ENCODE measurements around the gene NECTIN3.
A peak's percentile ranks its signal among the peaks of the same experiment; 100 is the strongest.

The NECTIN3 gene

GRCh38 chr3:111071257-111072030 is at the start of gene NECTIN3:
TSS of gene NECTIN3 (plus strand) at chr3:111071816. CDS start at chr3:111072018, 202 bp downstream.
- peak; percentile 43 for DNase-seq

- no peak for DNase-seq
Measured at GRCh38 chr3:111027868-111028267, 43.7 kb upstream of the NECTIN3 start.

GRCh38 chr3:111031538-111031937 is 40.1 kb upstream of the NECTIN3 start:
- no peak for DNase-seq

- DNase-seq = no peak
Measured at GRCh38 chr3:111032677-111033076, 38.9 kb upstream of the NECTIN3 start.

GRCh38 chr3:111033470-111034050 is 38.1 kb upstream of the NECTIN3 start:
- no peak for DNase-seq

- DNase-seq = no peak
Measured at GRCh38 chr3:111035316-111035715, 36.3 kb upstream of the NECTIN3 start.

GRCh38 chr3:111035902-111036301 is 35.7 kb upstream of the NECTIN3 start:
- no peak for DNase-seq

- no peak for DNase-seq
Measured at GRCh38 chr3:111040959-111041358, 30.7 kb upstream of the NECTIN3 start.

- no peak for DNase-seq
Measured at GRCh38 chr3:111045564-111045963, 26.1 kb upstream of the NECTIN3 start.

GRCh38 chr3:111047042-111047441 is 24.6 kb upstream of the NECTIN3 start:
- no peak for DNase-seq

- DNase-seq = no peak
Measured at GRCh38 chr3:111047812-111048435, 23.7 kb upstream of the NECTIN3 start.

- DNase-seq = no peak
Measured at GRCh38 chr3:111051354-111051753, 20.3 kb upstream of the NECTIN3 start.

GRCh38 chr3:111068574-111068973 is 3.0 kb upstream of the NECTIN3 start:
- DNase-seq = no peak

GRCh38 chr3:111069974-111070771 is 1.4 kb upstream of the NECTIN3 start:
- no peak for DNase-seq

- DNase-seq = no peak
Measured at GRCh38 chr3:111070772-111071256, 802 bp upstream of the NECTIN3 start.

- no peak for DNase-seq
Measured at GRCh38 chr3:111072031-111072921, 660 bp downstream of the NECTIN3 start.

GRCh38 chr3:111073218-111073617 is 1.6 kb downstream of the NECTIN3 start:
- no peak for DNase-seq

- DNase-seq = no peak
Measured at GRCh38 chr3:111076732-111077131, 5.1 kb downstream of the NECTIN3 start.

- DNase-seq = no peak
Measured at GRCh38 chr3:111077369-111077768, 5.8 kb downstream of the NECTIN3 start.

GRCh38 chr3:111080413-111080812 is 8.8 kb downstream of the NECTIN3 start:
- DNase-seq = no peak

- no peak for DNase-seq
Measured at GRCh38 chr3:111081008-111081545, 9.5 kb downstream of the NECTIN3 start.

GRCh38 chr3:111084911-111085310 is 13.3 kb downstream of the NECTIN3 start:
- no peak for DNase-seq
